Activated CD4-positive, alpha-beta T cell treated with anti-CD3 and anti-CD28 coated beads for 36 hours (primary cell): ENCODE measurements around the gene SLC5A6. TPM values are rescaled to one million over a fixed set of nuclear protein-coding genes. Genes with fewer than 3 reads are reported as not detected.

Source experiments
- ATAC-seq: fragments of 200-7000 bp; cut with Tn5 transposase; one replicate; pipeline ENCODE4 v1.10.0; 2021; ENCODE audit warnings: mild to moderate bottlenecking, moderate library complexity
- CTCF ChIA-PET: fragments of 350-600 bp; sonication (Branson Sonifier 250); formaldehyde crosslinking; loops from one replicate; lab custom pipeline; 2021; ENCODE audit warnings: antibody characterized with exemption; lab: Charles Lee
- POLR2A ChIA-PET: fragments of 350-600 bp; sonication (Branson Sonifier 250); formaldehyde crosslinking; loops from one replicate; lab custom pipeline; 2021; ENCODE audit warnings: antibody characterized with exemption, inconsistent platforms; lab: Charles Lee
- DNase-seq: peaks from one replicate; pipeline ENCODE4 v3.0.0-alpha.2; 2020
- H3K27ac Mint-ChIP-seq: one replicate; pipeline ENCODE4 v1.8.0; 2021; ENCODE audit warnings: mixed read lengths
- H3K27me3 Mint-ChIP-seq: one replicate; pipeline ENCODE4 v1.8.0; 2021; ENCODE audit warnings: mixed read lengths
- H3K36me3 Mint-ChIP-seq: one replicate; pipeline ENCODE4 v1.8.0; 2021; ENCODE audit warnings: low read depth, mixed read lengths
- H3K4me1 Mint-ChIP-seq: one replicate; pipeline ENCODE4 v1.8.0; 2021; ENCODE audit warnings: mixed read lengths
- H3K4me3 Mint-ChIP-seq: one replicate; pipeline ENCODE4 v1.8.0; 2021; ENCODE audit warnings: mild to moderate bottlenecking, moderate library complexity, mixed read lengths
- H3K9me3 Mint-ChIP-seq: one replicate; pipeline ENCODE4 v1.8.0; 2021; ENCODE audit warnings: low read depth, mixed read lengths
- intact Hi-C, 2 experiments: fragments of 100-400 bp; cut with DNase I in 1 of 2; cut with micrococcal nuclease in 1 of 2; formaldehyde crosslinking; loops; one replicate each; pipeline versions ENCODE4 v1.14.2 to v1.15.1; 2022 to 2024; cut with DNase I, micrococcal nuclease
- total RNA-seq, 2 experiments: library from RNA; stranded (reverse); gene quantifications; one replicate each; pipeline ENCODE4 v1.2.3, GENCODE V29; 2021

The SLC5A6 gene
- total RNA-seq, 2 experiments from 2014 or later, result 27.3 to 34.9 TPM

- Mint-ChIP-seq H3K9me3 (no peaks in the 10 kb centered on the region), H3K4me3 (peak within 1 kb of the TSS; percentile 93), H3K27ac (peak within 1 kb of the TSS; percentile 87), H3K4me1 (peaks cover 37% of the 10 kb centered on the region), H3K36me3 (peaks cover 69% of the 10 kb centered on the region), H3K27me3 (no peaks in the 10 kb centered on the region)
- peak; percentile 94 for DNase-seq
- intact Hi-C loops, result loop anchor here in 1 of 2 experiments (1.0 to 10.0 kb wide), 10 partner anchors 83 to 1677 kb away; partner anchors contain the start of genes ABHD1, ADGRF3, FOSL2 and GTF3C2
- ChIA-PET CTCF (interaction anchor here (0.6 kb wide), 1 partner anchor 118 kb away, joined by 3 read pairs; no protein-coding TSS in a partner anchor), POLR2A (interaction anchor here (0.6 kb wide), 1 partner anchor 47 kb away, joined by 3 read pairs; no protein-coding TSS in a partner anchor)
- ATAC-seq, result peak; percentile 90
Measured at GRCh38 chr2:27217173-27218121, 5.4 kb upstream of the SLC5A6 start, which contains the start of gene CAD. Gene CAD (plus strand): TSS chr2:27217369. CDS start chr2:27217552, 183 bp downstream.

GRCh38 chr2:27216416-27217137, 4.5 kb upstream of the SLC5A6 start:
- peaks cover 37% of the 10 kb centered on the region for H3K4me1 Mint-ChIP-seq
- ATAC-seq, result no peak
- H3K4me3 Mint-ChIP-seq, result peak overlapping the region; percentile 93
- ChIA-PET CTCF (interaction anchor here (0.6 kb wide), 1 partner anchor 117 kb away, joined by 3 read pairs; no protein-coding TSS in a partner anchor), POLR2A (interaction anchor here (0.6 kb wide), 1 partner anchor 48 kb away, joined by 3 read pairs; no protein-coding TSS in a partner anchor)
- intact Hi-C loops, result loop anchor here in 1 of 2 experiments (1.0 to 10.0 kb wide), 9 partner anchors 82 to 1678 kb away; partner anchors contain the start of genes ABHD1, ADGRF3, FOSL2 and KHK
- no peaks in the 10 kb centered on the region for H3K27me3 Mint-ChIP-seq
- peak; percentile 3 for DNase-seq
- H3K36me3 Mint-ChIP-seq, result peaks cover 62% of the 10 kb centered on the region
- H3K27ac Mint-ChIP-seq, result peak overlapping the region; percentile 87
- no peaks in the 10 kb centered on the region for H3K9me3 Mint-ChIP-seq

DNA sequence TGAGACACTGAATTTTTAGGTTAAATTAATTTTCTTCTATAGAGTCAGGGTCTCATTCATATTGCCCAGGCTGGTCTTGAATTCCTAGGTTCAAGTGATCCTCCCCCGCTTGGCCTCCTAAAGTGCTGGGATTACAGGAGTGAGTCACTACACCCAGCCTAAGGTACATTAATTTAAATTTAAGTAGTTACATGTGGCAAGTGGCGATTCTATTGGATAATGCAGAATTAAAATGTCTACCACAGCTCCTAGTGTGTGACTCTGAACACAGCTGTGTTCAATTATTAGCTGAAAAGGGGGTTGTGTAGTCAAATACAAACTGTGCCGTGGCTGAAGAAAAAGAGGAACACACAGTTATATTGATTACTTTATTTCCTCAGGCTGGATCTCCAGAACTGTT, 2.9 kb upstream of the SLC5A6 start:
- Mint-ChIP-seq H3K4me1 (peaks cover 39% of the 10 kb centered on the region), H3K4me3 (no peak overlapping the region), H3K36me3 (peaks cover 52% of the 10 kb centered on the region), H3K27ac (no peak overlapping the region), H3K9me3 (no peaks in the 10 kb centered on the region), H3K27me3 (no peaks in the 10 kb centered on the region)
- ChIA-PET POLR2A (no interaction called here), CTCF (no interaction called here)
- intact Hi-C loops, result loop anchor here (5.0 to 10.0 kb wide), 3 partner anchors 118 to 1680 kb away; partner anchors contain the start of genes FOSL2 (in 1 of the 2) and WDR43 (in 1 of the 2)
- DNase-seq, result peak; percentile 2
- no peak for ATAC-seq

GRCh38 chr2:27212626-27213471, 781 bp upstream of the SLC5A6 start:
- intact Hi-C loops, result loop anchor here (1.0 to 10.0 kb wide), 16 partner anchors 50 to 1682 kb away; partner anchors contain the start of genes GTF3C2 (in 2 of the 2), AGBL5 (in 1 of the 2), EIF2B4 (in 1 of the 2) and FOSL2 (in 1 of the 2)
- ATAC-seq (peak; percentile 14), DNase-seq (peak; percentile 64)
- H3K27ac Mint-ChIP-seq, result peak overlapping the region; percentile 100
- H3K9me3 Mint-ChIP-seq, result no peaks in the 10 kb centered on the region
- peaks cover 36% of the 10 kb centered on the region for H3K4me1 Mint-ChIP-seq
- ChIA-PET POLR2A (interaction anchor here (0.5 kb wide), 1 partner anchor 197 kb away, joined by 4 read pairs; no protein-coding TSS in a partner anchor), CTCF (interaction anchor here (0.7 to 0.9 kb wide), 2 partner anchors 67 to 125 kb away, joined by 3 read pairs; no protein-coding TSS in a partner anchor)
- peak overlapping the region; percentile 99 for H3K4me3 Mint-ChIP-seq
- H3K27me3 Mint-ChIP-seq, result no peaks in the 10 kb centered on the region
- peaks cover 39% of the 10 kb centered on the region for H3K36me3 Mint-ChIP-seq

GRCh38 chr2:27211241-27211942, 676 bp downstream of the SLC5A6 start:
- Mint-ChIP-seq H3K4me1 (peaks cover 28% of the 10 kb centered on the region), H3K27me3 (no peaks in the 10 kb centered on the region), H3K36me3 (peaks cover 38% of the 10 kb centered on the region), H3K9me3 (no peaks in the 10 kb centered on the region), H3K27ac (peak overlapping the region; percentile 79), H3K4me3 (peak overlapping the region; percentile 99)
- DNase-seq (no peak), ATAC-seq (no peak)
- ChIA-PET CTCF (interaction anchor here (1.0 to 1.2 kb wide), 2 partner anchors 20 to 132 kb away, joined by 3 read pairs; no protein-coding TSS in a partner anchor), POLR2A (interaction anchor here (0.7 to 1.2 kb wide), 2 partner anchors 19 to 36 kb away, joined by 3 read pairs; no protein-coding TSS in a partner anchor)
- intact Hi-C loops, result loop anchor here (1.0 to 10.0 kb wide), 5 partner anchors 77 to 1683 kb away; partner anchors contain the start of genes FOSL2 (in 1 of the 2), KHK (in 1 of the 2), PREB (in 1 of the 2) and WDR43 (in 1 of the 2)

- Mint-ChIP-seq H3K4me3 (peak overlapping the region; percentile 57), H3K4me1 (peaks cover 24% of the 10 kb centered on the region), H3K9me3 (no peaks in the 10 kb centered on the region), H3K27me3 (no peaks in the 10 kb centered on the region), H3K36me3 (peaks cover 38% of the 10 kb centered on the region), H3K27ac (peak overlapping the region; percentile 56)
- intact Hi-C loops, result loop anchor here (1.0 to 10.0 kb wide), 4 partner anchors 113 to 1685 kb away; partner anchors contain the start of genes FOSL2 (in 1 of the 2) and WDR43 (in 1 of the 2)
- DNase-seq, result no peak
- ChIA-PET POLR2A (interaction anchor here (0.5 to 0.7 kb wide), 5 partner anchors 9 to 230 kb away, joined by 3 to 5 read pairs (median 4); no protein-coding TSS in a partner anchor), CTCF (interaction anchor here (0.7 kb wide), 1 partner anchor 47 kb away, joined by 4 read pairs; no protein-coding TSS in a partner anchor)
- no peak for ATAC-seq
Measured at GRCh38 chr2:27209621-27210401, 2.3 kb downstream of the SLC5A6 start.

DNA sequence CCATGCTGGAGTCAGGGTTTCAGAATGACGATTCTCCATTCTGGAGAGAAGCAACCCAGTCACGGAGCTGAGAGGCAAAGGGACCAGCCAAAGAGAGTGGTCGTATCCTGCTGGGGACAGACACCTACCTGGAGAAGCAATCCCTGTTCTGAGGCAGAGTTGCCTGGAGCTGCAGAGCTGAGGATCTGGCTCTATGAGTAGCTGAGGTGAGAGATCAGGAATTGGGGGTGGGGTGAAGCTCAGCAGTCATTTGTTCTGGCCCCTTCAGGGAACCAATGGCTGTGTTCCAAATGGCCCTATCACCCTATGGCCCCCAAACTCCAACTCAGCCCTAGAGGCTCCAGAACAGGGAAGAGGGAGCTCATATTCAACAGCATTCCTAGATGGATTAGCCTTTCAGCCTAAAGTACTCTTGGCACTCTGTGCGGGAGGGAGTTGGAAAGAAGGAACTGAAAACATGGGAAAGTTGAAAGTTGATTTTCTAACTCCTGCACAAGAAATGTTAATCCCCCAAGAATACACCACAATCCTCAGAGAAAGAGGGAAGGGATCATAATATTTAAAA, 3.5 kb downstream of the SLC5A6 start:
- H3K4me3 Mint-ChIP-seq, result no peak overlapping the region
- ChIA-PET CTCF (interaction anchor here (0.6 kb wide), 1 partner anchor 41 kb away, joined by 4 read pairs; no protein-coding TSS in a partner anchor), POLR2A (interaction anchor here (0.6 kb wide), 1 partner anchor 44 kb away, joined by 3 read pairs; no protein-coding TSS in a partner anchor)
- no peak for ATAC-seq
- intact Hi-C loops, result no loop called here
- H3K9me3 Mint-ChIP-seq, result no peaks in the 10 kb centered on the region
- peaks cover 20% of the 10 kb centered on the region for H3K4me1 Mint-ChIP-seq
- no peak overlapping the region for H3K27ac Mint-ChIP-seq
- no peak for DNase-seq
- H3K27me3 Mint-ChIP-seq, result no peaks in the 10 kb centered on the region
- H3K36me3 Mint-ChIP-seq, result peaks cover 37% of the 10 kb centered on the region

DNA sequence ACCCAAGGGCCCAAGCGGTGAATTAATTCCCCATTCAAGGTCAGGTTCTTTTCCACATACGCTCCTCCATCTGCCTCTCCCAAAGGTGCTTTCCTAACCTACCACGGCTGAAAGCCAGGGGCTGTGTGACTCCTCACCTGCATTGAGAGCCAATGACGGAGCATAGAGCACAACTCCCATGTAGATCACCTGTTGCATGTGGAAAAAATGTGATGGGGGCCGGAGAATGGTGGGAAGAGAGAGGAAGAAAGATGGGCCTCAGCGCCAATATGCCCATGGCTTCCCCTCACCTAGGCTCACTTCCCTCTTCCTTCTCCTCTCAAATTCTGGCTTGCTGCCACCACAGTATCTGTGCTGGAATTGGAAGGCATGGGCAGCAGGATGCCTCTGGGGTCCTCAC, 5.7 kb downstream of the SLC5A6 start:
- CTCF ChIA-PET, result no interaction called here
- peaks cover 18% of the 10 kb centered on the region for H3K4me1 Mint-ChIP-seq
- H3K4me3 Mint-ChIP-seq, result no peak overlapping the region
- H3K27ac Mint-ChIP-seq, result no peak overlapping the region
- no peaks in the 10 kb centered on the region for H3K27me3 Mint-ChIP-seq
- DNase-seq, result no peak
- intact Hi-C loops, result no loop called here
- ATAC-seq, result no peak
- POLR2A ChIA-PET, result interaction anchor here (0.6 kb wide), 1 partner anchor 13 kb away, joined by 4 read pairs; no protein-coding TSS in a partner anchor
- H3K9me3 Mint-ChIP-seq, result no peaks in the 10 kb centered on the region
- H3K36me3 Mint-ChIP-seq, result peaks cover 35% of the 10 kb centered on the region
